Measurements from ENCODE around the gene VPS16. TPM values are rescaled to one million over a fixed set of nuclear protein-coding genes. Genes with fewer than 3 reads are reported as not detected.

VPS16 gene
- total and polyA plus RNA-seq, 2 of the 13 experiments (the other 11 are each of a cell fraction or from before 2014, with no cell fraction given), result 34.2 to 35.4 TPM

GRCh38 chr20:2816583-2817340, 23.8 kb upstream of the VPS16 start (continued):
- TF ChIP-seq ZNF687 (CRISPR knock-in tag; IDR thresholded peaks at IDR 0.05) (peak; percentile 40), ZMYM3 (CRISPR knock-in tag; IDR thresholded peaks at IDR 0.05) (no peak), ZNF230 (CRISPR knock-in tag; IDR thresholded peaks at IDR 0.05) (no peak), RNF219 (CRISPR knock-in tag; IDR thresholded peaks at IDR 0.05) (no peak), ZNF558 (CRISPR knock-in tag; IDR thresholded peaks at IDR 0.05; ENCODE audit: borderline replicate concordance) (no peak), HIC2 (CRISPR knock-in tag; IDR thresholded peaks at IDR 0.05; ENCODE audit: low read depth) (0 out of 2 replicates have a peak, but pooled peaks have one; percentile 11), ZNF367 (CRISPR knock-in tag; IDR thresholded peaks at IDR 0.05; ENCODE audit: borderline replicate concordance) (no peak), ZBTB25 (CRISPR knock-in tag; IDR thresholded peaks at IDR 0.05) (no peak), KDM2A (CRISPR knock-in tag; IDR thresholded peaks at IDR 0.05; ENCODE audit: borderline replicate concordance, low read depth) (peak; percentile 34; the same call in 1 of the 2 replicates), ZNF574 (CRISPR knock-in tag; IDR thresholded peaks at IDR 0.05) (0 out of 2 replicates have a peak, but pooled peaks have one; percentile 32), HNRNPL (IDR thresholded peaks at IDR 0.05; ENCODE audit: low read depth, low read length) (no peak), CTCF (CRISPR knock-in tag; IDR thresholded peaks at IDR 0.05) (peak; percentile 73), SP4 (CRISPR knock-in tag; IDR thresholded peaks at IDR 0.05) (peak; percentile 34; the same call in 1 of the 2 replicates)

Measured in HepG2 (cell line).